Karpas-422 (cell line): Measurements from ENCODE around the gene PKMYT1. TPM values are rescaled to one million over a fixed set of nuclear protein-coding genes. Genes with fewer than 3 reads are reported as not detected.
"Not testable (repeated sequence)": the region's sequence is repeated elsewhere in the genome, so short reads cannot be mapped to it uniquely, and the experiment has no call there.

Experiments used
- DNase-seq: peaks from one replicate; pipeline ENCODE4 v3.0.0-alpha.2; 2015
- H2AFZ ChIP-seq: fragments of 200-600 bp; sonication (generic); 2 replicates; pipeline ENCODE4 v1.6.1; 2014; ENCODE audit warnings: antibody characterized with exemption, low read length, mixed read lengths
- H3K27ac ChIP-seq: fragments of 200-600 bp; sonication (generic); 2 replicates; pipeline ENCODE4 v1.5.1; 2014; ENCODE audit warnings: mild to moderate bottlenecking, low read length, moderate library complexity
- H3K27me3 ChIP-seq: fragments of 200-600 bp; sonication (generic); 2 replicates; pipeline ENCODE4 v1.6.1; 2014; ENCODE audit warnings: low read length, mixed read lengths
- H3K36me3 ChIP-seq: fragments of 200-600 bp; sonication (generic); 2 replicates; pipeline ENCODE4 v1.6.1; 2014; ENCODE audit warnings: low read length, mixed read lengths; ENCODE audit not compliant: insufficient read depth
- H3K4me1 ChIP-seq: fragments of 200-600 bp; sonication (generic); 2 replicates; pipeline ENCODE4 v1.6.1; 2014; ENCODE audit warnings: mild to moderate bottlenecking, low read length, mixed read lengths
- H3K4me2 ChIP-seq: fragments of 200-600 bp; sonication (generic); 2 replicates; pipeline ENCODE4 v1.6.1; 2014; ENCODE audit warnings: low read length, low read depth, mild to moderate bottlenecking; ENCODE audit not compliant: poor library complexity, severe bottlenecking
- H3K4me3 ChIP-seq: fragments of 200-600 bp; sonication (generic); 2 replicates; pipeline ENCODE4 v1.5.1; 2014; ENCODE audit warnings: mild to moderate bottlenecking, antibody characterized with exemption, low read length, mixed read lengths
- H3K79me2 ChIP-seq: fragments of 200-600 bp; sonication (generic); 2 replicates; pipeline ENCODE4 v1.6.1; 2014; ENCODE audit warnings: mild to moderate bottlenecking, low read length, mixed read lengths
- H3K9ac ChIP-seq: fragments of 200-600 bp; sonication (generic); 2 replicates; pipeline ENCODE4 v1.6.0; 2014; ENCODE audit warnings: low read length
- H3K9me2 ChIP-seq: fragments of 200-600 bp; sonication (generic), shearing (Covaris generic); replicated peaks from 2 replicates; pipeline ENCODE4 v1.6.0; 2014; ENCODE audit warnings: mild to moderate bottlenecking, low read length, moderate library complexity; ENCODE audit not compliant: insufficient read depth
- H3K9me3 ChIP-seq: fragments of 300-700, 200-600 bp; sonication (generic); 2 replicates; pipeline ENCODE4 v1.6.1; 2014; ENCODE audit warnings: low read length, mixed read lengths
- H4K20me1 ChIP-seq: fragments of 200-600 bp; sonication (generic); 2 replicates; pipeline ENCODE4 v1.6.1; 2014; ENCODE audit warnings: mild to moderate bottlenecking, antibody characterized with exemption, low read length, low read depth; ENCODE audit not compliant: insufficient read depth
- total RNA-seq: library from RNA; depleted of rRNA; stranded (reverse); fragments of >200 nt; shearing (Covaris generic); gene quantifications from 2 replicates; pipeline ENCODE4 v1.2.3, GENCODE V29; 2014; ENCODE audit warnings: low replicate concordance

PKMYT1 gene
- total RNA-seq, 1 experiment from 2014 or later, result 17.6 TPM

GRCh38 chr16:2928796-2929195 lies 51.5 kb downstream of the PKMYT1 start:
- DNase-seq, result no peak

GRCh38 chr16:2928151-2928550 lies 52.1 kb downstream of the PKMYT1 start:
- H3K4me2 ChIP-seq, H3K36me3 ChIP-seq, H2AFZ ChIP-seq, H3K4me1 ChIP-seq, H4K20me1 ChIP-seq, H3K79me2 ChIP-seq, H3K4me3 ChIP-seq, H3K27ac ChIP-seq, H3K9me3 ChIP-seq, H3K27me3 ChIP-seq, H3K9me2 ChIP-seq, DNase-seq, H3K9ac ChIP-seq: not testable (repeated sequence)

More at GRCh38 chr16:2928796-2929195, 51.5 kb downstream of the PKMYT1 start:
- H3K9ac ChIP-seq, result no peak overlapping the region
- H3K4me2 ChIP-seq, result no peak overlapping the region
- H2AFZ ChIP-seq, result no peak overlapping the region
- H3K36me3 ChIP-seq, result no peaks in the 10 kb centered on the region
- no peaks in the 10 kb centered on the region for H3K27me3 ChIP-seq
- no peak overlapping the region for H3K4me3 ChIP-seq
- H4K20me1 ChIP-seq, result no peaks in the 10 kb centered on the region
- H3K79me2 ChIP-seq, result no peaks in the 10 kb centered on the region
- no peak overlapping the region for H3K27ac ChIP-seq
- H3K9me2 ChIP-seq, result no peaks in the 10 kb centered on the region
- H3K4me1 ChIP-seq, result peaks cover 10% of the 10 kb centered on the region
- no peaks in the 10 kb centered on the region for H3K9me3 ChIP-seq

GRCh38 chr16:2927010-2927646 lies 53.1 kb downstream of the PKMYT1 start:
- Histone ChIP-seq H3K4me3 (0 out of 2 replicates have a peak overlapping the region, but pooled peaks have one; percentile 31), H3K4me1 (peaks cover 10% of the 10 kb centered on the region), H3K27ac (no peak overlapping the region), H3K9me2 (no peaks in the 10 kb centered on the region), H3K9ac (peak overlapping the region; percentile 10; the same call in 1 of the 2 replicates), H3K4me2 (peak overlapping the region; percentile 37), H3K79me2 (no peaks in the 10 kb centered on the region), H3K36me3 (no peaks in the 10 kb centered on the region), H4K20me1 (no peaks in the 10 kb centered on the region), H2AFZ (no peak overlapping the region; the same call in 1 of the 2 replicates), H3K27me3 (no peaks in the 10 kb centered on the region), H3K9me3 (no peaks in the 10 kb centered on the region)
- peak; percentile 96 for DNase-seq

- Histone ChIP-seq H3K4me1 (peaks cover 10% of the 10 kb centered on the region), H3K27me3 (no peaks in the 10 kb centered on the region), H2AFZ (no peak overlapping the region; the same call in 1 of the 2 replicates), H3K27ac (no peak overlapping the region), H3K9ac (peak overlapping the region; percentile 10; the same call in 1 of the 2 replicates), H3K79me2 (no peaks in the 10 kb centered on the region), H3K9me2 (no peaks in the 10 kb centered on the region), H4K20me1 (no peaks in the 10 kb centered on the region), H3K9me3 (no peaks in the 10 kb centered on the region), H3K36me3 (no peaks in the 10 kb centered on the region), H3K4me3 (0 out of 2 replicates have a peak overlapping the region, but pooled peaks have one; percentile 31), H3K4me2 (peak overlapping the region; percentile 37)
- DNase-seq, result no peak
Observed at GRCh38 chr16:2926650-2926999, 53.6 kb downstream of the PKMYT1 start.

GRCh38 chr16:2925951-2926649 lies 54.1 kb downstream of the PKMYT1 start:
- Histone ChIP-seq H2AFZ (no peak overlapping the region), H3K9ac (no peak overlapping the region), H3K27me3 (no peaks in the 10 kb centered on the region), H3K9me3 (no peaks in the 10 kb centered on the region), H4K20me1 (no peaks in the 10 kb centered on the region), H3K4me3 (no peak overlapping the region), H3K9me2 (no peaks in the 10 kb centered on the region), H3K27ac (no peak overlapping the region), H3K36me3 (no peaks in the 10 kb centered on the region), H3K79me2 (no peaks in the 10 kb centered on the region), H3K4me2 (peak overlapping the region; percentile 37), H3K4me1 (peaks cover 10% of the 10 kb centered on the region)
- DNase-seq, result no peak

- Histone ChIP-seq H2AFZ (no peak overlapping the region), H3K4me2 (no peak overlapping the region), H3K36me3 (no peaks in the 10 kb centered on the region), H3K27ac (no peak overlapping the region), H3K9me2 (no peaks in the 10 kb centered on the region), H3K27me3 (no peaks in the 10 kb centered on the region), H4K20me1 (no peaks in the 10 kb centered on the region), H3K9me3 (no peaks in the 10 kb centered on the region), H3K9ac (no peak overlapping the region), H3K4me3 (no peak overlapping the region), H3K79me2 (no peaks in the 10 kb centered on the region), H3K4me1 (peaks cover 10% of the 10 kb centered on the region)
- no peak for DNase-seq
Observed at GRCh38 chr16:2924901-2925755, 55.1 kb downstream of the PKMYT1 start.

GRCh38 chr16:2923481-2923880 lies 56.8 kb downstream of the PKMYT1 start:
- Histone ChIP-seq H3K27ac (no peak overlapping the region), H3K27me3 (no peaks in the 10 kb centered on the region), H2AFZ (no peak overlapping the region), H4K20me1 (no peaks in the 10 kb centered on the region), H3K4me3 (no peak overlapping the region), H3K4me2 (no peak overlapping the region), H3K36me3 (no peaks in the 10 kb centered on the region), H3K4me1 (peaks cover 10% of the 10 kb centered on the region), H3K9ac (no peak overlapping the region), H3K79me2 (no peaks in the 10 kb centered on the region), H3K9me2 (no peaks in the 10 kb centered on the region), H3K9me3 (no peaks in the 10 kb centered on the region)
- no peak for DNase-seq
